NCI-H146 (cell line): ENCODE results near the gene SOX11.

Experiments
- DNase-seq: peaks from one replicate; lab custom pipeline; 2025; lab: John Stamatoyannopoulos, UW

The SOX11 gene

DNA sequence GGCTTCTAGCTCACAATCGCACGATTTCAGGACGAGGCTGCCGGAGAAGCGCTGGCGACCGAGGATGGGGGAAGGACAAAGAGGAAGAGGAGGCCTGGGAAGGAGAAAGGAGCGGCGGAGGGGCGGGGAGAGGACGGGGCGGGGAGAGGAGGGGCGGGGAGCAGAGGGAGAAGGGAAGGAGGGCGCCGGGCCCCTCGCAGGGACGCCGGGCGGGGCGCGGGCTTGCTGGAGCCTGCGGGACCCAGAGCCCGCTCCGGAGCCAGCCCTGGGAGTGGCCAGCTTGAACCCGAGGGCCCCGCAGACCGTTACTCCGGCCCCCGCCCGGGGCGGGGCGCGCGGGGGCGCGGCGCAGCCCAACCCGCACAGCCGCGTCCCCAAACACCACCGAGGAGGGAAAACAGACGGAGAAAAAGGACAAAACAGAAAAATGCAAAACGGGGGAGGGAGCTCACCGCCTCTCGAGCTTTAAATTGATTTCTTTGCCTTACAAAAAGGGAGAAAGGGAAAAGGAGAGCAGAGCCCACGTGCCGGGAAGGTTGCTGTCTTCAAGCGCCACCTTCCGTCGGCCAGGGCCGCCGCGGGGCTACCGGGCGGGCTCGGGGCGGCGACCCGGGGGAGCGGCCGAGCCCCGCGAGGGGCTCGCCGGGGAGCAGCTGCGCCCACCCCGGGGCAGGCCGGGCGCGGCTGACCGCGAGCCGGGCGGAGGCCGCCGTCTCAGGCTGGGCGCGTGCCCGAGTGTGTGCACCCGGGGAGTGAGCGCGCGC, 781 bp upstream of the SOX11 start:
- peak; percentile 91 for DNase-seq

DNA sequence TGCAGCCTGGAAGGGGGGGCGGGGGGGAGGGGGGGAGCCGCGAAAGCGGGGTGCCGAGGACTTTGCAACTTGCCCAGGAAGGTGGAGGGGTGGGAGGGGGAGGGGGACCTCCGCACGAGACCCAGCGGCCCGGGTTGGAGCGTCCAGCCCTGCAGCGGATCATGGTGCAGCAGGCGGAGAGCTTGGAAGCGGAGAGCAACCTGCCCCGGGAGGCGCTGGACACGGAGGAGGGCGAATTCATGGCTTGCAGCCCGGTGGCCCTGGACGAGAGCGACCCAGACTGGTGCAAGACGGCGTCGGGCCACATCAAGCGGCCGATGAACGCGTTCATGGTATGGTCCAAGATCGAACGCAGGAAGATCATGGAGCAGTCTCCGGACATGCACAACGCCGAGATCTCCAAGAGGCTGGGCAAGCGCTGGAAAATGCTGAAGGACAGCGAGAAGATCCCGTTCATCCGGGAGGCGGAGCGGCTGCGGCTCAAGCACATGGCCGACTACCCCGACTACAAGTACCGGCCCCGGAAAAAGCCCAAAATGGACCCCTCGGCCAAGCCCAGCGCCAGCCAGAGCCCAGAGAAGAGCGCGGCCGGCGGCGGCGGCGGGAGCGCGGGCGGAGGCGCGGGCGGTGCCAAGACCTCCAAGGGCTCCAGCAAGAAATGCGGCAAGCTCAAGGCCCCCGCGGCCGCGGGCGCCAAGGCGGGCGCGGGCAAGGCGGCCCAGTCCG, 540 bp downstream of the SOX11 start:
- peak; percentile 71 for DNase-seq

DNA sequence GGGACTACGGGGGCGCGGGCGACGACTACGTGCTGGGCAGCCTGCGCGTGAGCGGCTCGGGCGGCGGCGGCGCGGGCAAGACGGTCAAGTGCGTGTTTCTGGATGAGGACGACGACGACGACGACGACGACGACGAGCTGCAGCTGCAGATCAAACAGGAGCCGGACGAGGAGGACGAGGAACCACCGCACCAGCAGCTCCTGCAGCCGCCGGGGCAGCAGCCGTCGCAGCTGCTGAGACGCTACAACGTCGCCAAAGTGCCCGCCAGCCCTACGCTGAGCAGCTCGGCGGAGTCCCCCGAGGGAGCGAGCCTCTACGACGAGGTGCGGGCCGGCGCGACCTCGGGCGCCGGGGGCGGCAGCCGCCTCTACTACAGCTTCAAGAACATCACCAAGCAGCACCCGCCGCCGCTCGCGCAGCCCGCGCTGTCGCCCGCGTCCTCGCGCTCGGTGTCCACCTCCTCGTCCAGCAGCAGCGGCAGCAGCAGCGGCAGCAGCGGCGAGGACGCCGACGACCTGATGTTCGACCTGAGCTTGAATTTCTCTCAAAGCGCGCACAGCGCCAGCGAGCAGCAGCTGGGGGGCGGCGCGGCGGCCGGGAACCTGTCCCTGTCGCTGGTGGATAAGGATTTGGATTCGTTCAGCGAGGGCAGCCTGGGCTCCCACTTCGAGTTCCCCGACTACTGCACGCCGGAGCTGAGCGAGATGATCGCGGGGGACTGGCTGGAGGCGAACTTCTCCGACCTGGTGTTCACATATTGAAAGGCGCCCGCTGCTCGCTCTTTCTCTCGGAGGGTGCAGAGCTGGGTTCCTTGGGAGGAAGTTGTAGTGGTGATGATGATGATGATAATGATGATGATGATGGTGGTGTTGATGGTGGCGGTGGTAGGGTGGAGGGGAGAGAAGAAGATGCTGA, 1.4 kb downstream of the SOX11 start:
- peak; percentile 67 for DNase-seq

DNA sequence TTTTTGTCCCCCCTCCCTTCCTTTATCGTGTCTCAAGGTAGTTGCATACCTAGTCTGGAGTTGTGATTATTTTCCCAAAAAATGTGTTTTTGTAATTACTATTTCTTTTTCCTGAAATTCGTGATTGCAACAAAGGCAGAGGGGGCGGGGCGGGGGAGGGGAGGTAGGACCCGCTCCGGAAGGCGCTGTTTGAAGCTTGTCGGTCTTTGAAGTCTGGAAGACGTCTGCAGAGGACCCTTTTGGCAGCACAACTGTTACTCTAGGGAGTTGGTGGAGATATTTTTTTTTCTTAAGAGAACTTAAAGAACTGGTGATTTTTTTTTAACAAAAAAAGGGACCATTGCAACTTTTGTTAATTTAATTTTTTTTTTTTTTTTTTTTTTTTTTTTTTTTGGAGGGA, 2.1 kb downstream of the SOX11 start:
- DNase-seq = peak; percentile 47

DNA sequence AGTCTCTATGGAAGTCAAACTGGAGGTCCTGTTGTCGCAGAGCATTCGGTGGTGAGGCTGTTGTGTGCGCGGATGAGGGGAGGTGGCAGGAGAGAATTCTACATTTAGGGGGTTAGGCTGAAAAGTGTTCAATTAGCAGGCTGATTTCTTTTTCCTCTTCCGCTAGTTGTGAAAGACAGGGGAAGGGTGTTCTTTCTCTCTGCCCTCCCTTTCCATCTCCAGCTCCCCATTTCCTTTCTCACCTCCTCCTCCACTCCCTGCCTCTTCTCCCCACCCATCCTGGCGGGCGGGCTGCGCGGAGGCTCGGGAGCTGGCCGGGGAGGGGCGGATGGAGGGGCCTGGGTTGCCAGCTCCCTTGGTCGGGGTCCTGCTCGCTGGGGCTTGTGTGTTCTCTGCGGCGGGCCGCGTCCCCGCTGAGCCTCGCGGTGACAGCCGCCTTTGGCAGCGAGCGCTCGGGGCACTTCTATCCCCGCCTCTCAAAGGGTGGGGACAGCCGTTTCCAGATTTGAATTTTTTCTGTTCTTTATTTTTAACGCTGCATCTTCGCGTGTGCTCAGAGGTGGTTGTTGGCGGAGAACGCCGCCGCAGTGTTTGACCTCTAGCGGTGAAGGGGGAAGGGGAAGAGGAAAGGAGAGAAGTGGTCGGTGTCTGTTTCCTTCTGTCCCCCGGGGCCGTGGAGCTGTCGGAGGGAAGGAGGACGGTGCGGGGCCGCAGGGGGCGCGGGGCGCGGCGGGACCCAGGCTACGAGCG, 3.6 kb downstream of the SOX11 start:
- DNase-seq = peak; percentile 76

DNA sequence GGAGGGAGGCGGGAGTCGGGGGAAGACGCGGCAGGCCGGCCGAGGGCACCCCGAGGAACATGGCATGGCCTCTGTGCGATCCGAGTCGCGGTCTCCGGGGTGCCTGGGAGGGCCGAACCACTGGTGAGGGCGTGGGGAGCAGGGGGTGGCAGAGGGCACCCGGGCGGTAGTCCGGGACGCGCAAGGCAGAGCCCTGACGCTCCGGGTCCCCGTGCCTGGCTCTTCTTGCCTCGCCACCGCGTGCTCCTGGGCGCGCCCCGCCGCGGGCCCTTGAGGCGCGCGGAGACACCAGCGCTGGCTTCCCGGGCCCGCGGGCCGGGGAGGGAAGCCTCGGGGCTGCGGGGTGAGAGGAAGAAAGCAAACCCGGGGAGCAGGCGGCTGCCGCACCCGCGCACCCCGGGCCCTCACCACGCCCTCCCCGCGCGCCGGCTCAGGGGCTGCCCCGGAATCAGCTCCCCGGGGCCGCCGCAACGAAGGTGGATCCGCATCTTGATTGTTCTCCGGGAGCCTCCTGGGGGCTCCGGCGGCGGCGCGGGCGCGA, 4.3 kb downstream of the SOX11 start:
- DNase-seq = peak; percentile 74

DNA sequence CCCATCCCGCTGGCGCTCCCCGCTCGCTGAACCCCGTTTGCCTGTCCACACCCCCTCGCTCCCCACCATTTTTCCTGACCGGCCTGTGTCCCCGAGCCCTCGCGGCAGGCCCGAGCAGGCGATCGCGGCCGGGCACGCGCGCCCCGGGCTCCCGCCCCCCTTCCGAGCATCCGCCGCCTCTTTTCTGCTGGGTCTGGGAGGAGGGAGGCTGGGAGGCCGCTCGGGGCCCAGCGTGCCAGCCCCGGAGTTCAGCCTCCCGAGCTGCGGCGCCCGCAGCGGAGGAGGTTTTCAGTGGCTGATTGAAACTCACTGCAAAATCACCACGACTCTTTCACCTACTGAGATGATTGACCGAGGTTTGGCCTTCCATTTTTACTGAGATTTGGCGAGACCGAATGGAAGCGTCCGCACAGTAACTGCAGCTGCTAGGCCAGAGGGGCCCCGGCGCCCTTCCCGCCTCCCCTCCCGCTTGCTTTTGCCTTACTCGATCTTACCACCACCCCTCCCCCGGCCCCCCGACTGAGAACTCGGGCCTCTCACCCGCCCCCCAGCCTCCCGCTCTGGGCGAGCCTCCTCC, 4.8 kb downstream of the SOX11 start:
- peak; percentile 89 for DNase-seq

DNA sequence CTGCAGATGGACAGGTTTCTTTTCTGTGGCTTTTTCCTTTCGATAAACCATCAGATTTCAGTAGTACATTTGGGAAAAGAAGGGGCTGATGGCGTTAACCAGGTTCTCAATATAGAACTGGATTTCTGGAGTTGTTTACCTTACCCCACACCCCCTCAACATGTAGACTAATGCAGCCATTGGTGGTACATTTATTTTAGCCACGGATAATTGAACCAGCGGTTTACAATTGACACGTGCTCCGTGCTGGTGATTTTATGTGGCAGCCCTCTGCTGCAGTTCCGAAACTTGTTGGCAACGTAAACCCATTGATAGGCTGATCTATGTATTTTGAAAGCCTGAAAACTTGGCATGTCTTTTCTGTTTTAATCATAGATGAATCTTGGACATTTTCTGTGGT, 5.4 kb downstream of the SOX11 start:
- peak; percentile 60 for DNase-seq

DNA sequence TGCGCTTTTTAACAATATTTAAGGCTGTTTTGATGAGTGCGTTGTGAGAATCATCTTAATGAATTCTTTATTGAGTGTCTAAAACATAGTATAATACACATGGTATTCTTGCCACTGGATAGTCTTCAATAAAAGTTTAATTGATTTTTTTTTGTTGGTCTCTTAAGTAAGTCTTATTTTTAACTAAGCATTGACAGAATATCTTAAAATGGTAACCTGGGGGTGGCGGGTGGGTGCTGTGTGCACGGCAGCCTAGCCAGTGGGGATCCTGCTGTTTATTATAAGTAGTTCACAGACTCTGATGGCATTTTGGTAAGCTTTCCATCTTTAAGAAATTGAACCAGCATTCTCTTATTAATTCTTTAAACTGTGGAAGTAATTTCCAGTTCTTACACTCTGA, 6.0 kb downstream of the SOX11 start:
- DNase-seq = no peak

DNA sequence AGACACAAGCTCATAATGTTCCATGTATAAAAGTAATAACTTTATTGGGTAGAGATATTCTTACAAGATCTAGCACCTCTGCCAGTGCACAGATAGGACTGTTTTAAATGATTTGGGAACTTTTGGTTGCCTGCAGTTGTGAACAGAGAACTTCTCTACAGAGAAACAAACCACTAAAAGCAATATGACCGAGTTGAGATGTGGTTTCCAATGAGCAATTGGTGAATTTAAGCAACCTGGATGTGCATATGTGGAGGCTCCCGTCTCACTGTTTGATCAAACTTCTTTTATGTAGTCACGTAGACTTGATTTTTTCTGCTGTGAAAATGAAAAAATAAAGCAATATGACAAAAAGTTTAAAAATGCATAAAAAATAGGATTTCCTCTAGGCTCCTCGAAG, 7.8 kb downstream of the SOX11 start:
- no peak for DNase-seq

DNA sequence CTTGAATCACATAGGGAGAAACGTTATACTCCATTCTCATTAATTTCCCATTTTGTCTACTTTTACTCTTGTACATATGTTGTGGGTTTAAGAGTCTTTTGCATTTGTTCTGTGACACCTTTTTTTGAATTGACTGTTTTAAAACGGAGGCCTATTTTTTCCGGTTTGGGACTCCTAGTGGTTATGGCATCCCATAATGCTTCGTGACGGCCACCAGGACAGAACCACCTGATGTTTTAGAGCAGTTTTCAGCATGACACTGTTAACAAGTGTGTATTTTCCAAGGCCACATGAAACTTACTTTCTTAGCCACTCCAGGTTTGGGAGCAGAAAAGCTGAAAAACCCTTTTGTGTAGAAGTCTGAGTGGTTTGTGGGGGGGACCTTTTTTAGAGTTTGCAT, 8.4 kb downstream of the SOX11 start:
- DNase-seq = no peak

DNA sequence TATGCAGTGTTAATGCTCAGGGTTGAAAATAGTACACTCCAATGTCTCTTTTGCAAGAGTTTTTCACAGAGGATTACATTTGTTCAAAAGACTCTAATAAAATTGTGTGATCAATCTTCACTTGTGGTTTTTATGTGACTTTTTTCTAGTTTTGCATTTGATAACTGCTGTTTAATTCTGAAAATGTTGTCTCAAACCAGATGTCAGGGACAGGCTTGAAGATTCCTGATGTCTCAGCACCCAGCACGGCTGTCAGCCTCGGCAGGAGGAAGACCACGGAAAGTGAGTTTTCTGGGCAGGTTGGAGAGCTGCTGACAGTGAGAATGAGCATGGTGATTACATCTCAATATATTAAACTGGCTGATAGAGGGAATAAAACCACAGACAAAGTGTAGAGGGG, 9.1 kb downstream of the SOX11 start:
- DNase-seq = no peak

DNA sequence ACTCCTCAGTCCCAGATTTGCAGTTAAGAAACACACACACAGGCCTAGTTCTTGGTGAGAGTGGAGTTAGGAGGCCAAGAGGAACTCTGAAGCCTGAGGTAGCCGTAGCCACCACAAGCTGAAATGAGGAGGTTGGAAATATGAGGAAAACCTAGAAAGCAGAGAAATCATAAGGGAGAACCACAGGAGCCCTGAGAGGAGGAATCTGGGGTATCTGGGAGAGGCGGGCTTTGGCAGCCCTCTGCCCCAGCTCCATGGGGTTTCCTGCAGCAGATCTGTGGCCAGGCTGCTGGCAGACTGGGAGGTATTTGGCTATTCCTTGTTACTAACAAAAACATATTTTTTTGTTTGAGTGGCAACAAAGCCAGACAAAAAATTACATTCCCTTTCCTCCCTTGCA, 11.0 kb downstream of the SOX11 start:
- DNase-seq = no peak

DNA sequence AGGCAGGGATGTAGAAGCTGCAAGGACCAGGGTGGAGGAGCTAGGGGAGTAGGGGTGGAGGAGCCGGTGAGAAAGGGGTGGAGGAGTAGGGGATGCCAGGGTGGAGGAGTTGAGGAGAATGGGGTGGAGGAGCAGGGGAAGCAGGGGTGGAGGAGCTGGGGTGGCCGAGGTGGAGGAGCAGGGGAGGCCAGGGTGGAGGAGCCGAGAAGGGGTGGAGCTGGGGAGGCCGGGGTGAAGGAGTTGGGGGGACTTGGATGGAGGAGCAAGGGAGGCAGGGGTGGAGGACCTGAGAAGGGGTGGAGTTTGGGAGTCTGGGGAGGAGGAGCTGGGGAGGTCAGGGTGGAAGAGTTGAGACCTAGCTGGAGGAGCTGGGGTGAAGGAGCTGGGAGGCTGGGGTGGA, 13.3 kb downstream of the SOX11 start:
- no peak for DNase-seq

DNA sequence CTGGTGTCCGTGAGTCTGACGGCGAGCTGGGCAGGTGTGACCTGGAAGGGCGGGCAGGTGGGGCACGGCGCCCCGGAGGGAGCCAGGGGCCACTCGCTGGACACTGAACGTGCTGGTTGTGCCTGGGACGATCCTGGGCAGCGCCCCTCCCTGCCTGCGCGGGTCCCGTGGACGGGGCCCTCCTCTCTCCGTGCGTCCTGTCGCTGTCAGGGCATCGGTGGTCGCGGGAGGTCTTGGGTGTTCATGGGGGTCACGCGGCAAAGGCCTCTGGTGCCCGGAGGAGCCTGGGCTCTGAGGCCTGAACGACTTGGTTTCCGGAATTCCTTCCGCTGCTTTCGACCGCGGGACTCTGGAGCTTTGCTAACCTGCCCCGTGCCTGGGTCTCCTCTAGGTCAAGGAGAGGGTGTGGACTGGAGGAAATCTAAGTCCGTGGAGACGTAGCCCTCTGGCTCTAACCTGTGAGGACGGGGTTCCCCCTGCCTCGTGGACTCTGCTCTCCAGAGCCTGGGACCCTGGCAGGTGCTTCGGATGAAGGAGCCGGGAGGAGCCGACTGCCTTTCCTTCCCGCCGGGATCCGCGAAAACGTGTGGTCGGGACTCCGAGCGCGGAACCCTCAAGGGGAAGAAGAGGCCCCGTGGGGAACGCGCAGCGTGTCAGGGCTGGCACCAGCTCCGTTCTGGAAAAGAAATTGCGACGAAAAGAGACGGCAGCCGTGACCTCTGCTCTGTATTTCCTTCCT, 14.7 kb downstream of the SOX11 start:
- DNase-seq = no peak

DNA sequence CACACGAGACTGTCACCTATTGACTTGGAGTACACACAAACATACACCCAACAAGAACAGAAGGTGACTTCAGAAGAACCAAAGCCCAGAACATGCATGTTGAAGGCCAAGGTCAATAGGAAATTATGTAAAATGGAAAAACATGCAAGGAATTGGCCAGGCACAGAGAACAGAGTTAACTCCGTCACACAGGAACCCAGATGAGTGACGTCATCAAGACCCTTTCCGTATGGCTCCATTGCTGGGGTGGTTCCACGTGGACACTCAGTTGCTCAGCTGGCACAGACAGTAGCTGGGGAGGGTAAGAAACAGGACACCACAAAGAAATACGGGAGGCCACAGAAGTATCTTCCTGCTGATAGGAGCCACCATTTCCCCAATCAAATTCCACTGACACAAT, 18.4 kb downstream of the SOX11 start:
- no peak for DNase-seq

DNA sequence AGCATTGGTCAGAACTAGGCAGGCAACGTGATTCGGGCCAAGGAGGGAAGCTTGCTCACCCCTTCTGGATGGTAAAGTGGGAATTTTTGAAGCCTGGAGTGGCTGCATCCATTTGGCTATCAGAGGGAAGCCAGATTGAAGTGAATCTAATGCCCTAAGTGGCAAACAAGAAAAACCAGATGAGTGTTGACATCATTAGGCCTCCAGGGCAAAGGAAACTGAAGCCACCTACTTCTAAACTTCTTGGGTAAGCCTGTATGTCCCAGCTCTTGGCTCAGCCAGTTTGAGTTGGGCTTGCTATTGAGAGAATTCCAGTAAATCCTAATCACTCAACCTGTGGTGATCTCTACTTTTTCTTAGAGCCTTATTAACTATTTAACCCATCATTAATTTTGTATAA, 20.9 kb downstream of the SOX11 start:
- no peak for DNase-seq

DNA sequence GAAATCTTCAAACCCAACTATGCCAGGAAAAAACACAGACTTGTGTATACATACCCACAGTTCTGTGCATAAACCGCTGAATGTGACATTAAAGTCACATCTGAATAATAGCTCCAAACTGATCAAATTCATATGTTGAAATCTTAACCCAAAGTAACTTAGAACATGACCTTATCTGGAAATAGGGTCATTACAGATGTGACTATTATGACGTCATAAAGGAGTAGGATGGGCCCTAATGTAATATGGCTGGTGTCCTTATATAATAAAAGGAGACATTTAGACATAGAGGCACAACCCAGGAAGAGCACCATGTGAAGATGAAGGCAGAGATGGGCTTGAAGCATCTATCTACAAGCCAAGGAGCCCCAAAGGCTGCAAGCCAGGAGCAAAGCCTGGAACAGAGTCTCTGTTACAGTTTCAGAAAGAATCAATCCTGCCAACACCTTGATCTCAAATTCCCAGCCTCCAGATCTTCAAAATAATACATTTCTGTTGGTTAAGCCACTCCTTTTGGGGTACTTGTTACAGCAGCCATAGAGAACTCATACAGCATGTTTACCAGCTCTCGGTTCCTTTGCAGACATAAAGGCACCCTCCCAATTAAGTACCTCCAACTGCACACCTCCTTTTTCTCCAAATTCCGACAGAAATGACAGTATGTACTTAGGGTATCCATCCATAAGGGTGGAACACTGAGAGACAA, 27.6 kb downstream of the SOX11 start:
- DNase-seq = no peak

DNA sequence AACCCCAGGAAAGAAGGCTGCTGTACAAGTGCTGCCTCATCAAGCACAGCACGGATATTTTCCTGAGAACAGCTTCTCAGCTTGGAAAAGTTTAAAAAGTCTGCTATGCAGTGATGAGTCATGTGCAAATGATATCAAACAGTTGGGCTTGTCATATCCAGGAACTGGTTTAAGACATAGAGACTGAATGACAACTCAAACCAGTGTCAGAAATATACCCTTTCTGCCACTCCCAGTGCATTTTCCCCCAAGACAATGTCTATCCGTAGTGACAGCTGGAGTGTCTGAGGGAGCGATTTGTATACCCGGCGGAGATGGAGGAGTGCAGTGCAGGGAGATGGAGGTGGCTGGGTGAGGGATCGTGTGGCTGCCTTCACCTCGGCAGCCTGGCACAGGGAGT, 28.2 kb downstream of the SOX11 start:
- peak; percentile 5 for DNase-seq

DNA sequence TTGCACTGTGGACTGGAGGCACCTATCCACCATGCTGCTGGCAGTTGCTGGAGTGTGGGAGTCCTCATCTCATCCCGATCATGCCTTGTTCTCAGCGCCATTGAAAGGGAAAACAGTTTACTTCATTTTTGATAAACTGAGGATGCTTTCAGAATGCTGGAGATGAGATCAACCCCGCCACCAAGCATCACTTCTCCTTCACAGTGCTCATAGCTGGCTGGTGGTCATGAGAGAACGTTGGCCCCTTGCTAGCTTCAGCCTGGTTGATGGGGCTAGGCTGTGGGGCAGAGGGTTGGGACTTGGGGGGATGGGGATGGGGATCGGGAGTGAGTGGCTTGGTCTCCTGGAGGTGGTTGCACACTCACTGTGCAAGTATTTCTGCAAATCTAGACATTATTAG, 30.1 kb downstream of the SOX11 start:
- no peak for DNase-seq
